ENCODE results near the gene POLR2J.

- TF ChIP-seq CTCF (conservative IDR thresholded peaks at IDR 0.05; ENCODE audit: low read length) (no peak), EZH2phosphoT487 (IDR thresholded peaks at IDR 0.05; ENCODE audit: borderline replicate concordance, low read depth, low read length) (no peak)
Measured at GRCh38 chr7:102459221-102459844, 19.4 kb downstream of the POLR2J start.

All from OCI-LY7 (cell line).